ENCODE results near the gene JMJD1C.

The JMJD1C gene

DNA sequence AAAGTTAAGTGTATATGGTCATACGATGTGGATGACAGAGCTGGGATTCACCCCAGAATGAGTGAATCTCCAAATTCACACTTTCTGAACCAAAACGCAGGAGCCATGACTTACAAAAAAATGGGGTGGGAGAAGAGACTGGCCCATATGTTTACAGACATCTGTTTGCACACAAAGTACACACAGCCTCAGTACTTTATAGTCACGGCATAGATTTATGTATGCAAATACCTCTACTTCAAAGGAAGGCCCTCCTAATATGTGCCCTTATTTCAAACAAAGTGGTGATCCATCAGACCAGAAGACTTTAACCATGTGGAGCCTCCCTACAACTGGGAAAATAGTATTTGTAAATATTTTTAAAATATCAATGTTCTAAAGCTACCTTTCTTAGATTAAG lies 22.2 kb upstream of the JMJD1C start:
- H3K27me3 ChIP-seq (replicated peaks; ENCODE audit: control insufficient read depth, insufficient read depth, low read length): no peaks in the 10 kb centered on the region
- H3K36me3 ChIP-seq (ENCODE audit: control insufficient read depth, insufficient read depth, low read length): no peaks in the 10 kb centered on the region; the same call in 1 of the 2 replicates
- no peak for DNase-seq (ENCODE audit: extremely low read depth, insufficient read length)
- H3K4me3 ChIP-seq (replicated peaks; ENCODE audit: low read depth, low read length): no peak overlapping the region
- TF ChIP-seq, protein P1, sequence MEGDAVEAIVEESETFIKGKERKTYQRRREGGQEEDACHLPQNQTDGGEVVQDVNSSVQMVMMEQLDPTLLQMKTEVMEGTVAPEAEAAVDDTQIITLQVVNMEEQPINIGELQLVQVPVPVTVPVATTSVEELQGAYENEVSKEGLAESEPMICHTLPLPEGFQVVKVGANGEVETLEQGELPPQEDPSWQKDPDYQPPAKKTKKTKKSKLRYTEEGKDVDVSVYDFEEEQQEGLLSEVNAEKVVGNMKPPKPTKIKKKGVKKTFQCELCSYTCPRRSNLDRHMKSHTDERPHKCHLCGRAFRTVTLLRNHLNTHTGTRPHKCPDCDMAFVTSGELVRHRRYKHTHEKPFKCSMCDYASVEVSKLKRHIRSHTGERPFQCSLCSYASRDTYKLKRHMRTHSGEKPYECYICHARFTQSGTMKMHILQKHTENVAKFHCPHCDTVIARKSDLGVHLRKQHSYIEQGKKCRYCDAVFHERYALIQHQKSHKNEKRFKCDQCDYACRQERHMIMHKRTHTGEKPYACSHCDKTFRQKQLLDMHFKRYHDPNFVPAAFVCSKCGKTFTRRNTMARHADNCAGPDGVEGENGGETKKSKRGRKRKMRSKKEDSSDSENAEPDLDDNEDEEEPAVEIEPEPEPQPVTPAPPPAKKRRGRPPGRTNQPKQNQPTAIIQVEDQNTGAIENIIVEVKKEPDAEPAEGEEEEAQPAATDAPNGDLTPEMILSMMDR (IDR thresholded peaks at IDR 0.05; ENCODE audit: insufficient read depth, low read length, poor library complexity, severe bottlenecking): no peak

DNA sequence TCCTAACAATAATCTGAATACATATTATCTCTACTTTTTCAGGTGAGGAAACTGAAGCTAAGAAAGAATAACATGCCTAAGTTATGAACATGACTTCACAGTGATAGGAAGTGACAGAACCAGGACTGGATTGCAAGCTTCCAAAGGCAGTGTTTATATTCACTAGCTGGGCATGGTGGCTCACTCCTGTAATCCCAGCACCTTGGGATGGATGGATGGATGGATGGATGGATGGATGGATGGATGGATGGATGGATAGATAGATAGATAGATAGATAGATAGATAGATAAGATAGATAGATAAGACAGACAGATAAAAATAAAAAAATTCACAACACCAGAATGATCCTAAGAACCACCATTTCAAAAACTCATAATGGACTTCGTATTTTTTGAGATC lies 18.2 kb upstream of the JMJD1C start:
- no peak for DNase-seq (ENCODE audit: extremely low read depth, insufficient read length)
- Histone ChIP-seq H3K36me3 (ENCODE audit: control insufficient read depth, insufficient read depth, low read length) (no peaks in the 10 kb centered on the region; the same call in 1 of the 2 replicates), H3K27me3 (replicated peaks; ENCODE audit: control insufficient read depth, insufficient read depth, low read length) (no peaks in the 10 kb centered on the region), H3K4me3 (replicated peaks; ENCODE audit: low read depth, low read length) (no peak overlapping the region)
- TF ChIP-seq, protein P1 (IDR thresholded peaks at IDR 0.05; ENCODE audit: insufficient read depth, low read length, poor library complexity, severe bottlenecking): no peak

DNA sequence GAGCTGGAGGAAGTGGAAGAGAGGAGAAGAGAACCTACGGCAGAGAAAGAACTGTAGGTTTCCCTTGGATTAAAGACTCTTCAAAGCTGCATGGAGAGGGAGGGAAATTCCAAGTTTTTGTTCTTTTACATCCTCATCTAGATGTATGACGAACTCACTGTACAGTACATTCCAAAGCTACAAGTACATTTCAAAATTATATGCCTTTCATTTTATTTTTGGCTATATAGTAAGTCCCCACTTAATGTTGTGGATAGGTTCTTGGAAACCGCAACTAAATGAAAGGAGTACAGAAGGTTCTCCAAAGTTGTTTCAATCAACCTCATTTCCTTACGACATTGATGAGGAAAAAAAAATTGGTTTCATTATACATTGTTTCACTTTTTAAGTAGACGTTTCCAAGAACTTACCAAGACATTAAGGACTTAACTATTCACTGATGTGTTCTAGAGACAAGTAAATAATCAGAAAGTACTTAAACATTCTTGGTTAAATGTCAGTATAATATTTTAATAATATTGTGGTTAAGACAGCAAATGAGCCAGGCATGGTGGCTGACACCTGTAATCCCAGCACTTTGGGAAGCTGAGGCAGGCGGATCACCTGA lies 16.1 kb upstream of the JMJD1C start:
- H3K4me3 ChIP-seq (replicated peaks; ENCODE audit: low read depth, low read length): no peak overlapping the region
- H3K36me3 ChIP-seq (ENCODE audit: control insufficient read depth, insufficient read depth, low read length): no peaks in the 10 kb centered on the region; the same call in 1 of the 2 replicates
- no peaks in the 10 kb centered on the region for H3K27me3 ChIP-seq (replicated peaks; ENCODE audit: control insufficient read depth, insufficient read depth, low read length)
- DNase-seq (ENCODE audit: extremely low read depth, insufficient read length): no peak
- TF ChIP-seq, protein P1 (IDR thresholded peaks at IDR 0.05; ENCODE audit: insufficient read depth, low read length, poor library complexity, severe bottlenecking): no peak

DNA sequence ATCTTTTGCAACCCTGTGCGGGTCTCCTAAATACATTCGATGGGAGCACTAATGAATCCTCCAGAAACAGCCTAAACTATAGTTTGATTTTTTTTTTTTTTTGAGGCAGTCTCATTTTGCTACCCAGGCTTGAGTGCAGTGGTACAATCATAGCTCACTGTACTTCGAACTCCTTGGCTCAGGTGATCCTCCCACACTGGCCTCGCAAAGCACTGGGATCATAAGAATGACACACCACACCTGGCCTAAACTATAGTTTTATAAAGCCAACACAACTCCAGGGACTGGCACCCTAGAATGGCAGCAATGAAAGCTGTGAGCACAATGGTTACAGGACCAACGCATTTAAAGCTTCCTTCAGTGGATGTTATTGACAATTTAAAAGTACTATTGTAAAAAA lies 14.5 kb upstream of the JMJD1C start:
- no peaks in the 10 kb centered on the region for H3K27me3 ChIP-seq (replicated peaks; ENCODE audit: control insufficient read depth, insufficient read depth, low read length)
- H3K36me3 ChIP-seq (ENCODE audit: control insufficient read depth, insufficient read depth, low read length): no peaks in the 10 kb centered on the region; the same call in 1 of the 2 replicates
- no peak overlapping the region for H3K4me3 ChIP-seq (replicated peaks; ENCODE audit: low read depth, low read length)
- TF ChIP-seq, protein P1 (IDR thresholded peaks at IDR 0.05; ENCODE audit: insufficient read depth, low read length, poor library complexity, severe bottlenecking): no peak
- no peak for DNase-seq (ENCODE audit: extremely low read depth, insufficient read length)

DNA sequence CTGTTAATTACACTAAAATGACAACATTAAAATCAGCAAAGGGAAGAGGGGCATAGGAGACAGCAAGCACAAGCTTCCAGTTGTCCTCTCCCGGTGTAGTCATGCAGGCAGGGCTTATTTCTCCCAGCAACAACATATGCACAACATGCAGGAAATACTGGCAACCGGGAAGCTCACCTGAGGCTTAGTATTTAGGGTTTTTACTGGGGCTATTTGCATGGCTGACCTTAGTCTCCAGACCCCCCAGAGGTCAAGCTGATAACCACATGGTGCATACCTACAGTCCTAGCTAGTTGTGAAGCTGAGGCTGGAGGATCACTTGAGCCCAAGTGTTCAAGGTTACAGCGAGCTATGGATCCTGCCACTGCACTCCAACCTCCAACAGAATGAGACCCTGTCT lies 12.8 kb upstream of the JMJD1C start:
- no peaks in the 10 kb centered on the region for H3K27me3 ChIP-seq (replicated peaks; ENCODE audit: control insufficient read depth, insufficient read depth, low read length)
- H3K36me3 ChIP-seq (ENCODE audit: control insufficient read depth, insufficient read depth, low read length): no peaks in the 10 kb centered on the region
- TF ChIP-seq, protein P1 (IDR thresholded peaks at IDR 0.05; ENCODE audit: insufficient read depth, low read length, poor library complexity, severe bottlenecking): no peak
- DNase-seq (ENCODE audit: extremely low read depth, insufficient read length): no peak
- H3K4me3 ChIP-seq (replicated peaks; ENCODE audit: low read depth, low read length): no peak overlapping the region

DNA sequence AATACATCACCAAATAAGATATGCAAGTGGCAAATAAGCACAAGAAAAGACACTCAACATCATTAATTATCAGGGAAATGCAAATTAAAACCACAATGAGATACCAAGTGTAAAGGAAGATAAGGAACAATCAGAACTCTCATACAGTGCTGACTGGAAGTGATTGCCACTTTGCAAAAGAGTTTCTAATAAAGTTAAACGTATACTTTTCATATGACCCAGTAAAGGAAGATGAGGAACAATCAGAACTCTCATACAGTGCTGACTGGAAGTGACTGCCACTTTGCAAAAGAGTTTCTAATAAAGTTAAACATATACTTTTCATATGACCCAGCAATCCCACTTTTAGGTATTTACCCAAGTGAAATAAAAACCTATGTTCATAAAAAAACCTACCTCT lies 12.2 kb upstream of the JMJD1C start:
- Histone ChIP-seq H3K36me3 (ENCODE audit: control insufficient read depth, insufficient read depth, low read length) (no peaks in the 10 kb centered on the region), H3K27me3 (replicated peaks; ENCODE audit: control insufficient read depth, insufficient read depth, low read length) (no peaks in the 10 kb centered on the region), H3K4me3 (replicated peaks; ENCODE audit: low read depth, low read length) (no peak overlapping the region)
- TF ChIP-seq, protein P1 (IDR thresholded peaks at IDR 0.05; ENCODE audit: insufficient read depth, low read length, poor library complexity, severe bottlenecking): no peak
- DNase-seq (ENCODE audit: extremely low read depth, insufficient read length): no peak
